IPS-18c (cell line): ENCODE results near the gene BCKDHB.
"Not testable (repeated sequence)": the region's sequence is repeated elsewhere in the genome, so short reads cannot be mapped to it uniquely, and the experiment has no call there.

Source experiments
- H3K4me3 ChIP-seq: 2 replicates; pipeline ENCODE4 v1.7.0; 2013; ENCODE audit warnings: low read depth, mild to moderate bottlenecking, low read length, moderate library complexity; ENCODE audit not compliant: insufficient read depth
- H3K9me3 ChIP-seq: one replicate; pipeline ENCODE4 v1.6.1; 2013; ENCODE audit warnings: mild to moderate bottlenecking, low read length, moderate library complexity; ENCODE audit not compliant: control insufficient read depth, insufficient read depth

Gene BCKDHB

DNA sequence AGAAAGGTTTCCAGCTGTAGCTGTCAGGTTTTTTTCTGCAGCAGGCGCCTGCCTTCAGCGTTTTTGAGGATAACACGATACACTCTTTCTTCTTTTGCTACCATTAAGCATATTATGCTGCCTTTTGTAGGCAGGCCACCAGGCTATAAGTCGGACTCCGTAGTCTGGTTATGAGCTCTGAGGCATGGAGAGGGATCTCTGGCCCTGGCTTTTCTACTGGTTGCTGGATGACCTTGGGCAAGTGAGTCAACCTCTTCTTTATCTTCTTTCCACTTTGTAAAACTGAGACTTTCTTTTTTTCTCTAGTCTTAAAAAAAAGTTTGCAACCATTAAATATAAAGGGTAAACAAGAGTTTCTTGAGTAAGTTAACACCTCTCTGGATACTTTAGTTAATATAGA, 120.2 kb downstream of the BCKDHB start:
- no peak overlapping the region for H3K4me3 ChIP-seq

DNA sequence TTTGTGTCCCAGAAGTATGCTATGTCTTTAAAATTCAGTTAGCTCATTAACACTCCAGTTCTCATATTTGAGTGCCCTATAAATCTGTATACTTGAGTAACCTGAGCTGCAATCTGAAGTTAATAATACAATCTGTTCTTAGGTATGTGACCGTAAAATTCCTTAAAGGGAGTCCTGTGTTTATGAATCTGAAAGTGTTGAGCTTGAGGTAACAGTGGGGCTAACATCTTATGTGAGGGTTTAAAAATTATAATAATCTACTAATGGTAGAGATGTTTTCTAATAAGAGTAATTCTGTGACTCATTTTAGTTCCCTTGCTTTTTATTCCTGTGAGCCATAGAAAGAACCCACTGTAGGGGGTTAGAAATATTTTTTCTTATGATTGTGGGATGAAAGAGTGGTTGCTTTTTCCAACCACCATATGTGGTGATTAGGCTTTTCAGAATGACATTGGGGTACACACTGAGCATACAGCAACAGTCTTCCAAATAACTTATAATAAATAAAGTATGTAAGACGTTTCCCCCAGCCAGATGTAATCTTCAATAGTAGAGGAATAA, 121.2 kb downstream of the BCKDHB start:
- H3K9me3 ChIP-seq, result no peaks in the 10 kb centered on the region
- H3K4me3 ChIP-seq, result no peak overlapping the region

More for the DNA sequence above, 120.2 kb downstream of the BCKDHB start:
- H3K9me3 ChIP-seq, result no peaks in the 10 kb centered on the region

DNA sequence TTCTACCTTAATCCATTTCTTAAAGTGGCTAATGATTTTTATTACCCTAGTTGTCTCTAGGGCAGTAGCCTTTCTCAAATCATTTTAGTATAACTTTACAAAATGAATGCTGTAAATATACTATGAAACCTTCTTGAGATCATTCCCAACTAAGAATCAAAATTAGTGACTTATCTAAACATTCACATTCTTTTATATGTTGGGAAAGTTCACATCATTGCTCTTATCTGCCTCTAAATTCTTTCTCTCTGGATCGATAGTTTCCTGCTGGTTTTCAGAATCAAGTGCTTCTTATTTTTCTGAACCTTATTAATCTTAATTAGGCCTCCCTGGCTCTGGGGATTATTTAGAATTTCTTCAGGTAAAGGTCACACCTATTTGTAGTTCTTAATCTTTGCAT, 126.8 kb downstream of the BCKDHB start:
- Histone ChIP-seq H3K4me3 (no peak overlapping the region), H3K9me3 (no peaks in the 10 kb centered on the region)

DNA sequence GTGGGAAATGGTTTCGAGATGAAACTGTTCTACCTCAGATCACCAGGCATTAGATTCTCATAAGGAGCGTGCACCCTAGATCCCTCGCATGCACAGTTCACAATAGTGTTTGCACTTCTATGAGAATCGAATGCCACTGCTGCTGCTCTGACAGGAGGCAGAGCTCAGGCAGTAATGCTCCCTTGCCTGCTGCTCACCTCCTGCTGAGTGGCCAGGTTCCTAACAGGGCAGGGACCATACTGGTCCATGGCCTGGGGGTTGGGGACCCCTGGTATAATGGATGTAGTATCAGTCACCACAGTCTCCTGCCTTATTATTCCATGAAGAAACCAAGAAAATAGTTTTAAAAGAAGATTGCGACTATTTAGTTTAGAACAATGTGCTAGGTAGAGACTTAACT, 127.5 kb downstream of the BCKDHB start:
- no peaks in the 10 kb centered on the region for H3K9me3 ChIP-seq
- H3K4me3 ChIP-seq, result no peak overlapping the region

DNA sequence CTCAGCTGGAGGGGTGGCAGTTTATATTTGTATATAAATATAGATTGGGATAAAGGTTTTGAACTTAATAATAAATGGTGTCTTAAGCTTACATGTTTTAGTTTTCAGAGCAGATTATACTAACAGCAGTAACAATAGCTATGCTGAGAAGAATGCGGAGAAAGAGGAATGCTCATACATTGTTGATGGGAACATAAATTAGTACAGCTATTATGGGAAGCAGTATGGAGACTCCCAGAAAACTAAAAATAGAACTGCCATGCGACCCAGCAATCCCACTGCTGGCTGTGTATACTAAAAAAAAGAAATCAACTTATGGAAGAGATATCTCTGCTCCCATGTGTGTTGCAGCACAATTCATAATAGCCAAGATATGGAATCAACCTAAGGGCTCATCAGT, 127.9 kb downstream of the BCKDHB start:
- H3K9me3 ChIP-seq, result no peaks in the 10 kb centered on the region
- H3K4me3 ChIP-seq, result no peak overlapping the region

DNA sequence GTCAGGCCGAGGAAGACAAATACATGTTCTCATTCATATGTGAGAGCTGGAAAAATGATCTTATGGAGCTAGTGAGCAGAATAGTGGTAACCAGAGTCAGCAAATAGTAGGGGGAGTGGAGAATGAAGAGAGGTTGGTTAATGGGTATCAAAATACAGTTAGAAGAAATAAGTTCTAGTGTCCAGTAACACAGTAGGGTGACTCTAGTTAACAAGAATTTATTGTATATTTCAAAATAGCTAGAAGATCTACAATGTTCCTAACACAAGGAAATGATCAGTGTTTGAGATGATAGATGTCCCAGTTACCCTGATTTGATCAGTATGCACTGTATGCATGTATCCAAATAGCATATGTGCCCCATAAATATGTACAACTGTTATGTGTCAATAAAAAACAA, 128.4 kb downstream of the BCKDHB start:
- Histone ChIP-seq H3K4me3 (no peak overlapping the region), H3K9me3 (no peaks in the 10 kb centered on the region)

DNA sequence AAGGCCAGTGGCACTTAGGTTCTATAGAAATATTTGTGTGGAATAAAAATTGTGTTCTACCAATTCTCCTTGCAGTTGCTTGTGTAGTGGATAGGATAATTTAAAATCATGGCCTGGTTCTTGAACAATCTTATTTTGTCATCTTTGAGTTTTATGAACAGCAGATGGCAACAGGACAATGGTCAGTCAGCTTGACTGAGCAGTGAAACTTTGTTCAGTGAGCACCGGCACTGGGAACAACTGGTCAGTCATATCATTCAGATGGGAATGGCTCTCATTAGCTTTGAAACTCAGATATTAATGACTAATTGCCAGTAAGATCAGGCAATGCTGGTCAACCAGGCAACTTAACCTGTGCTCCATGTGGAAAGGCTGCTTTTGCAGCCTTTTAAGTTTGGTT, 129.2 kb downstream of the BCKDHB start:
- Histone ChIP-seq H3K4me3 (no peak overlapping the region), H3K9me3 (no peaks in the 10 kb centered on the region)

DNA sequence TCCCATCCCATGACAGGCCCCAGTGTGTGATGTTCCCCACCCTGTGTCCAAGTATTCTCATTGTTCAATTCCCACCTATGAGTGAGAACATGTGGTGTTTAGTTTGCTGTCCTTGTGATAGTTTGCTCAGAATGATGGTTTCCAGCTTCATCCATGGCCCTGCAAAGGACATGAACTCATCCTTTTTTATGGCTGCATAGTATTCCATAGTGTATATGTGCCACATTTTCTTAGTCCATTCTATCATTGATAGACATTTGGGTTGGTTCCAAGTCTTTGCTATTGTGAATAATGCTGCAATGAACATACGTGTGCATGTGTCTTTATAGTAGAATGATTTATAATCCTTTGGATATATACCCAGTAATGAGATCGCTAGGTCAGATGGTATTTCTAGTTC, 132.3 kb downstream of the BCKDHB start:
- not testable (repeated sequence) for H3K4me3 ChIP-seq, H3K9me3 ChIP-seq

DNA sequence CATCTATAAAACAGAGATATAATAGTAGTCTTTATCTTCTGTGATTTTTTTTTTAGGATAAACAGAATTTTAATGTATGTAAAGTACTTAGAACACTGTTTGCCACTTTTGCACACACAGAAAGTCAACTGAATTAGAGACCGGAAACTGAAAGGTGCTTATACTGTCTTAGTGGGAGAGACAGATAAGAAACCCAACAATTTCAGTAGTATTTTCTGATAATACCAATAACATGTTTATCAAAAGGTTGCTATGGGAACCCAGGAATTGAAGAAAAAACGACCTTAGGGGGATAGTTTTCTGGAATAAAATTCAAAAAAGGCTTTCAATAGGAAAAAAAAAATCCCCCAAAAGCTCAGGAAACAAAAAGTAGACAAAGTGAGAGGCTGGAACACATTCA, 138.6 kb downstream of the BCKDHB start:
- H3K4me3 ChIP-seq, result no peak overlapping the region
- H3K9me3 ChIP-seq, result no peaks in the 10 kb centered on the region

DNA sequence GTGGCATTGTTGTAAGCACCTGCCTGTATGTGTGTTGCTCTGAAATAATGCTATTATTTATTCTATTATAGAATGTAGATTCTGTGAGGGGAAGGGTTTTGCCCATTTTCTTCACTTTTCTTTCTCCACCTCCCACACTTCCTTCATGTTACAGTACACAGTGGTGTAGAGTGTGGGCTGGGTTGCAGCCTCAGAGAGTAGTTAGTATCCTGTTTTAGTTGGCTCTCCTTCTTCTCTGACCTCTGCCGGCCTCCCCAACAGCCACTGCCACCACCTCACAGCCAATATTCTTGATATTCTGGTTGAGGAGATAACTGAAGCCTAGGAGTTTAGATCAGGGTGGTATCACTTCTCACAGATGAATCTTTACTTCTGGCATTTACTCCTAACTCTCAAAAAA, 143.4 kb downstream of the BCKDHB start:
- H3K4me3 ChIP-seq, result no peak overlapping the region
- H3K9me3 ChIP-seq, result no peaks in the 10 kb centered on the region

DNA sequence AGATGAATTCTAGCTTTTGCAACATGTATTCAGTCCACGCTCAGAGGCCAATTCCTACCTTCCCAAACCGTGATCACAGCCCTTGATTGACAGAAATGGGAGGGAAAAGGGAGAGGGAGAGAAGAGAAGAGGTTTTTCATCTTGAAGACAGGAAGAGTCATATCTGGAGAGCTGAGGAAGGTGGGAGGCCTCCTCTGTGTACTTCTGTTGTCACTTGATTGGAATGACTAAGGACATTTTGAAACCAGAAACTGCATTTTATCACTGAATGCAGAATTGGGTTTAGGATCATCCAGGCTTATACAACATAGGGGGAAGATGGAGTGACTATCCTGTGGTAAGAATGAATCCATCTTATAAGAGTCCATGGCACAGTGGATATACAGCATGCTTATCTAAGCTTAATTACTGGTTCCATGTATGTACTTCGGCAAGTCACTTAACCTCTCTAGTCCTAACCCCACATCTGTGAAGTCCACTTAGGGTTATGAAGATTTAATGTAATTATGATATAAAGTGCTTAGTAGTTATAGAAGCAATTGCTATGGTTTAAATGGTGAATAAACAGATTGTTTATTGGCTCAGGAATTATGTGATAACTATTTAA, 144.0 kb downstream of the BCKDHB start:
- H3K9me3 ChIP-seq, result no peaks in the 10 kb centered on the region
- no peak overlapping the region for H3K4me3 ChIP-seq

DNA sequence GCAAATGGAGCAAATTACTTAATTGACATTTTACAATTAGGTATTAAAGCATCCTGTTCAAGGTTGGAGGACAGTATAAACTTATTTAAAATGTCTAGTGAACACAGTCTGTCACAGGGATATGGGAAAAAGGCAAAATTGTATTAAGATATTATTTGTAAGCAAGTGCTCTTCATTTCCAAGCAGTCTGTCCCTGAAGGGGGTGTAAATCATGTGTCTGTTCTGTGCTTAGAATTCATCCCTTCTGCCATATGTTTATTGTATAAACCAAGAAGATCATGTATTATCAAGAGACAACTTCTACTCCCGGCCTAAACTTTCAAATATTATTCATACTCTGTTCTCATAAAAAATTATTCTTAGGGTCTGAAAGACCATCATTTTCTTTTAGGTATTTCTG, 144.8 kb downstream of the BCKDHB start:
- Histone ChIP-seq H3K4me3 (no peak overlapping the region), H3K9me3 (no peaks in the 10 kb centered on the region)

DNA sequence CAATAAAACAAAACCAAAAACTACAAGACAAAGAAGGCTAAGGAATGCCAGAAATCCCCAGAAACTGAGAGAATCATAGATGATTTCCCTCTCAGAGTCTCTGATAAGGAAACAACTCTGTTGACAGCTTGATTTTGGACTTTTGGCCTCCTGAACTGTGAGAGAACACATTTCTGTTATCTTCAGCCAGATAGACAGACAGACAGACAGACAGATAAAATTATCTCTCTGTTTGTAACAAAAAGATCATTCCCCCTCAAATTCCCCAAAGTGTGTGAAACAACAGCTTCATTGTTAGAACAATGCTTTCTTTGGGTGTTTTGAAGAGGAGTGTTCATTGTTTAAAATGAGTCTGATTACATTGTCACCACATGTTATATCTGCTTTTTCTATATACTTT, 148.2 kb downstream of the BCKDHB start:
- Histone ChIP-seq H3K9me3 (no peaks in the 10 kb centered on the region), H3K4me3 (no peak overlapping the region)

DNA sequence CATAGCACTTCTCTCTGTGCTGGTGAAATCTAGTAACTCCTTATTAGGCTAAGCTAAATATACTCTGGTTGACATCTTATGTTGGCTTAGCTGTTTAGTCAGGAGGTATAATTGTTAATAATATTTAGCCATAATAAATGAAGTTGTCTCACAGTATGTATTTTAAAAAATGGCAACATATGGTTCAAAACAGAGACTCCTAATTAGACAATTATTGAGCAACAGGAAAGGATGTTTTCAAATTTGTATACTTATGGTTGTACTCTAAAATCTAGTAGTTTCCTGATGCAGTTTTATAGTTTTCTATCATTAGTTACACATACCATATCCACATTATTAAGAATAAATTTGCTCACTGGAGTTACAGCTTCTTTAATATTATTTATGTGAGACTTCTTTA, 150.2 kb downstream of the BCKDHB start:
- Histone ChIP-seq H3K4me3 (no peak overlapping the region), H3K9me3 (no peaks in the 10 kb centered on the region)

DNA sequence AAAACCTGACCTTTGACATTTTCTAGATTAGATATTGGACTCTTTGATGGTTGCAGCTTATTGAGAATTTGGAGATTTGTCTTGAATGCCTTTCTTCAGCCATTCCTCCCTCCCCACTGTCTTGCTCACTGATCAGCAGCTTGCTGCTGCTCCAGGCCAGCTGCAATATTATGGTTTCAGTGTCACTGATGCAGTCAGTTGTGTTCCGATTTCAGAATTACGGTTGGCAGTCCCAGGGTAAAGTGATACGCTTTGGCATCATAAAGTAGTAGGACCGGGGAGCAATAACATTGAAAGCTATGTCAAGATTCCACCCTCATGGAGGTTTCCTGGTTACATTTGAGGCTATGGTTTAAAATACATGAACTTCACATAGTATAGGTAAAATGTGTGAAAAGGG, 152.6 kb downstream of the BCKDHB start:
- Histone ChIP-seq H3K4me3 (no peak overlapping the region), H3K9me3 (no peaks in the 10 kb centered on the region)

DNA sequence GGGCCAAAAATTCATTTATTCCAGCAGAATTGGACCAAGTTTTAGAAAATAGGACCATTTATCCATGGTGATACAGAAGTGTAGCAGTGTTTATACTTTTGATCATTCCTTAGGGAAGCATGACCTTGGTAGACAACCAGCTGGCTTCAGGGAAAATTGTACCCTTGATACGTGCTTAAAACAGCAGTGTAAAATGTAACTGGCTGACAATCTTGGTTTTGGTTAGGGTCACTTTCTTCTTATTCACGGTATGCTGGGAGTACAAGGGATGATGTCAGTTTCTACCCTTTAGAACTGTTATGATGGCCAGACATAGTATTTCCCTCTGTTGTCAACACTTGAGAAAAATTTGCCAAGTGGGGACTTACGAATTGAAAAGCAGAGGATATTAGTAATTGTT, 157.1 kb downstream of the BCKDHB start:
- Histone ChIP-seq H3K9me3 (no peaks in the 10 kb centered on the region), H3K4me3 (no peak overlapping the region)

DNA sequence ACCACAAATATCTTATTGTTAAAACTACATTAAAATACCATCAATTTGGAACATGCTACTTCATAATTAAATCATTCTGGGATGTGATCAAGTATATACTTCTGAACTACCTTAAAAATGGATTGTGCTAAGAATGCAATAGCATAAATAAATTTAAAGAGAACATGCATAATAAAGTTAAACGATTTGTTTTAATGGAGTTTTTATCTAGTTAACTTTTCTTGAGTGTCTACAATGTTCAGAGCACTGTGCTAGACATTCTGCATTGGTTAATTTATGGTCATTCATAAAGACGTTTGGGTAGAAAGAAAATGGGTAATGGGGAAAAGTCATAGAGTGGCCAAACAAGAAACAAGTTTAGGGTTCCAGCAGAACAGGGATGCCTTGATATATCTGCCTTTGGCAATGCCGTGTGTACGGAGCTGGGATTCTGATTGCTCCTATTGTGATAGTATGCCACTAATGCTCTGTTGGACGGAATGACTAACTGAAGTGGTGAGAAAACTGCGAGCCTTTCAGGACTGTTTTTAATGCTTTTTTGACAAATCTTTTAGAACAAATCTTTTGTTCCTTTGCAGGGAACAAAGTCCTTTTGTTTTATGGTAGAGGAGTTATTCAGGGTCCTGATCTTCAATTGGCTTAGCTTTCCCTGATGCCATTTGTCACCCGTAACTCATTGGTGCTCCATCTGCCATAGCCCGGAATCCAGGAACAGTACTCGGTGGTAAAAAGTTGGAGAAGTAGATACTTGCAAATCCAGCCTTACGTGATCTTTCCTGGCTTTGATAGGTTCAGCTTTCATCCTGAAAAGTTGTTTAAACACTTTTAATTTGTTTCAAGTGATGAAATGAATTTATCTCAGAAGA, 162.6 kb downstream of the BCKDHB start:
- Histone ChIP-seq H3K9me3 (no peaks in the 10 kb centered on the region), H3K4me3 (no peak overlapping the region)

DNA sequence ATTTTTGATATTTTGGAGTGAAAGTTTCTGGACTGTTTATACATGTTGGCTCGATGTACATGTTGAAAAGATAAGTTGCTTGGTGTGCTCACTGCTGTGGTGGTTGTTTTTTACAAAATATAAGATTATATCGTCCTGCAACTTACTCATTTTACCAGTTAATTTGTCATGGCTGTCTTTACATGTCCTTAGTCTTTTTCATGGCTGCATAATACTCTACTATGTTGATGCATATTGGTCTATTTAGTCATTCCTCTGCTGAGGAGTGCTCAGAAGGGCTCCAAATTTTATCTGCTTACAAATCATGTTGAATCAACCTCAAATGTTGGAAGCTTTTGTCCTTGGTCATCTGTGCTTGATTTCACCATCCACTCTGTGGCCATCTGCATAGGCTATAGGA, 164.6 kb downstream of the BCKDHB start:
- Histone ChIP-seq H3K9me3 (no peaks in the 10 kb centered on the region), H3K4me3 (no peak overlapping the region)
